Mesenchymal stem cell (in vitro differentiated cells and primary cell): ENCODE data around the gene PVR.

ENCODE experiments used
- DNase-seq: peaks from one replicate; pipeline ENCODE4 v3.0.0-alpha.2; 2013
- H2AFZ ChIP-seq: one replicate; pipeline ENCODE4 v1.6.1; 2013; ENCODE audit warnings: low read depth, mild to moderate bottlenecking, control low read depth, inconsistent platforms, low read length, moderate library complexity
- H2AK5ac ChIP-seq: 2 replicates; pipeline ENCODE4 v1.6.1; 2013; ENCODE audit warnings: low read length, moderate library complexity, mild to moderate bottlenecking, inconsistent platforms; ENCODE audit not compliant: severe bottlenecking
- H2BK120ac ChIP-seq: one replicate; pipeline ENCODE4 v1.6.1; 2013; ENCODE audit warnings: low read depth, mild to moderate bottlenecking, inconsistent platforms, low read length, moderate library complexity
- H2BK12ac ChIP-seq, 2 experiments: one replicate each; pipeline ENCODE4 v1.6.1; 2013; ENCODE audit warnings: inconsistent platforms in 2 of 2, low read length in 2 of 2, mild to moderate bottlenecking in 2 of 2, moderate library complexity in 2 of 2, control low read depth in 1 of 2
- H2BK15ac ChIP-seq: one replicate; pipeline ENCODE4 v1.6.1; 2013; ENCODE audit warnings: mild to moderate bottlenecking, low read depth, inconsistent platforms; ENCODE audit not compliant: poor library complexity, severe bottlenecking
- H2BK5ac ChIP-seq: 2 replicates; pipeline ENCODE4 v1.6.1; 2013; ENCODE audit warnings: low read depth, mild to moderate bottlenecking, low read length, control low read depth, inconsistent platforms; ENCODE audit not compliant: poor library complexity, severe bottlenecking
- H3K14ac ChIP-seq, 2 experiments: one replicate each; pipeline ENCODE4 v1.6.1; 2013; ENCODE audit warnings: inconsistent platforms in 2 of 2, low read length in 2 of 2, control low read depth in 1 of 2, mild to moderate bottlenecking in 1 of 2, moderate library complexity in 1 of 2
- H3K18ac ChIP-seq, 2 experiments: one replicate each; pipeline ENCODE4 v1.6.1; 2013; ENCODE audit warnings: inconsistent platforms in 2 of 2, low read length in 2 of 2, control low read depth in 1 of 2, low read depth in 1 of 2, mild to moderate bottlenecking in 1 of 2
- H3K23ac ChIP-seq, 2 experiments: one replicate each; pipeline ENCODE4 v1.6.1; 2013; ENCODE audit warnings: inconsistent platforms in 2 of 2, low read length in 2 of 2, mild to moderate bottlenecking in 2 of 2, moderate library complexity in 2 of 2, control low read depth in 1 of 2
- H3K27ac ChIP-seq: 2 replicates; pipeline ENCODE4 v1.5.1; 2013; ENCODE audit warnings: mild to moderate bottlenecking, moderate library complexity, low read length, control low read depth, inconsistent platforms; ENCODE audit not compliant: poor library complexity, severe bottlenecking
- H3K27me3 ChIP-seq, 2 experiments: 2 replicates each; pipeline versions ENCODE4 v1.6.1 to v1.7.0; 2013; ENCODE audit warnings: low read length in 2 of 2, mild to moderate bottlenecking in 2 of 2, moderate library complexity in 2 of 2, control low read depth in 1 of 2, inconsistent platforms in 1 of 2; ENCODE audit not compliant: control insufficient read depth in 1 of 2, insufficient read depth in 1 of 2
- H3K36me3 ChIP-seq, 2 experiments: 2 replicates each; pipeline versions ENCODE4 v1.6.1 to v1.7.0; 2013; ENCODE audit warnings: low read length in 2 of 2, control low read depth in 1 of 2, inconsistent platforms in 1 of 2, low read depth in 1 of 2, mild to moderate bottlenecking in 1 of 2; ENCODE audit not compliant: insufficient read depth in 2 of 2, control insufficient read depth in 1 of 2
- H3K4ac ChIP-seq, 2 experiments: one replicate each; pipeline ENCODE4 v1.6.1; 2013; ENCODE audit warnings: inconsistent platforms in 2 of 2, low read length in 2 of 2, mild to moderate bottlenecking in 2 of 2, moderate library complexity in 2 of 2, control low read depth in 1 of 2, low read depth in 1 of 2
- H3K4me1 ChIP-seq: 2 replicates; pipeline ENCODE4 v1.6.1; 2013; ENCODE audit warnings: low read depth, low read length, control low read depth; ENCODE audit not compliant: control insufficient read depth, insufficient read depth
- H3K4me2 ChIP-seq: 2 replicates; pipeline ENCODE4 v1.6.1; 2013; ENCODE audit warnings: low read length, mild to moderate bottlenecking, inconsistent platforms; ENCODE audit not compliant: poor library complexity, severe bottlenecking
- H3K4me3 ChIP-seq, 2 experiments: 2 replicates each; pipeline versions ENCODE4 v1.5.1 to v1.7.0; 2013; ENCODE audit warnings: low read length in 2 of 2, mild to moderate bottlenecking in 2 of 2, control low read depth in 1 of 2, low read depth in 1 of 2; ENCODE audit not compliant: insufficient read depth in 1 of 2
- H3K79me1 ChIP-seq: replicated peaks from 2 replicates; pipeline ENCODE4 v1.6.1; 2013; ENCODE audit warnings: mild to moderate bottlenecking, control low read depth, low read length, inconsistent platforms; ENCODE audit not compliant: poor library complexity, severe bottlenecking
- H3K9ac ChIP-seq: 2 replicates; pipeline ENCODE4 v1.7.0; 2013; ENCODE audit warnings: mild to moderate bottlenecking, low read length, moderate library complexity
- H3K9me3 ChIP-seq: 2 replicates; pipeline ENCODE4 v1.7.0; 2013; ENCODE audit warnings: mild to moderate bottlenecking, low read length; ENCODE audit not compliant: control insufficient read depth
- H4K8ac ChIP-seq: one replicate; pipeline ENCODE4 v1.6.1; 2013; ENCODE audit warnings: inconsistent platforms, mild to moderate bottlenecking, low read length, moderate library complexity
- H4K91ac ChIP-seq: one replicate; pipeline ENCODE4 v1.6.1; 2013; ENCODE audit warnings: mild to moderate bottlenecking, low read length, inconsistent platforms
- WGBS: methylation state at CpG from one replicate; pipeline ENCODE4 v1.1.7; 2013; ENCODE audit warnings: mixed read lengths; 5-methylcytosine and 5-hydroxymethylcytosine counted together

PVR gene

DNA sequence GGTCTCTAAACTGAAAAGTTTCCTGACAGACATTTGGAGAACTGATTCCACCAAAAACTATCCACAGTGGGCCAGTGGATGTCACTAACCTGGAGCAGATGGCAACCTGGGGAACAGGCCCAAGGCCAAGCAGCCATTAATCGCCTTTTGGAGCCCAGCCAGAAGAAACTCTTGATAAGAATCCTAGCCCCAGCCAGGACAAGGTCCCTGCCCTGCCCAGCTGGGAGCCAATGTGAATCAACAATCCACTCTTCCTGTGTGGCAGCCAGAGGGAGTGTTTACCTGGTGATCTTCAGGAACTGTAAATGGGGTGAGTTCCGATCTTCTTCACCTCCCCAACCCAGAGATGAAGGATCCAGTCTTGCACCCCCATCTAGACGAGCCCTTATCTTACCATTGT, 44.8 kb upstream of the PVR start:
- Histone ChIP-seq H2AFZ (no peak overlapping the region), H3K18ac (no peak overlapping the region), H3K23ac (no peak overlapping the region), H3K4me1 (peaks cover 3% of the 10 kb centered on the region), H2BK120ac (no peak overlapping the region), H2BK12ac (no peak overlapping the region), H3K9me3 (peaks cover 9% of the 10 kb centered on the region), H3K9ac (no peak overlapping the region), H3K14ac (no peak overlapping the region), H4K8ac (no peak overlapping the region), H3K27me3 (peaks cover 5 to 35% of the 10 kb centered on the region in 2 experiments), H4K91ac (no peak overlapping the region), H3K4ac (no peak overlapping the region), H2AK5ac (no peak overlapping the region), H2BK15ac (no peak overlapping the region), H3K27ac (no peak overlapping the region), H3K4me2 (no peak overlapping the region), H3K79me1 (no peaks in the 10 kb centered on the region), H3K4me3 (no peak overlapping the region), H3K36me3 (no peaks in the 10 kb centered on the region), H2BK5ac (no peak overlapping the region)
- no peak for DNase-seq
- WGBS, result 67% methylated on average over 3 of the region's 3 CpGs

DNA sequence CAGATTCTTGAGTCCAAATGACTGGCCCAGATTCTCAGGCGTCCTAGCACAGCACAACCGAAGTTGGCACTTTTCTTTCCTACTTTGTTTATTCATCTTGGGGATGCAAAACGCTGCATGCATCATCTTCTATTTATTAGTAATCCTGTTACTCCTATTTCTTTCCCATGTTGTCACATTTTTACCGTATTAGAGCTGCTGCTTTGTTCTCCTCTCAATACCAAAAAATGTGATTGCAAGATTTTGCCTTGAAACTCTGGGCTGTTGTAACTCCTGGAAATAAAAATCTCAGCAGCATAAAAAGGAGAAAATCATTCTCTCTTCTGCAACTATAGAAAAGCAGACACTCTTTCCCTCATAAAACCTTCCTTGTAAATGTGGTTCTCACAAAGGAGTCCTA, 43.2 kb upstream of the PVR start:
- 81% methylated on average over 4 of the region's 4 CpGs for WGBS
- peaks cover 5 to 31% of the 10 kb centered on the region in 2 experiments for H3K27me3 ChIP-seq

DNA sequence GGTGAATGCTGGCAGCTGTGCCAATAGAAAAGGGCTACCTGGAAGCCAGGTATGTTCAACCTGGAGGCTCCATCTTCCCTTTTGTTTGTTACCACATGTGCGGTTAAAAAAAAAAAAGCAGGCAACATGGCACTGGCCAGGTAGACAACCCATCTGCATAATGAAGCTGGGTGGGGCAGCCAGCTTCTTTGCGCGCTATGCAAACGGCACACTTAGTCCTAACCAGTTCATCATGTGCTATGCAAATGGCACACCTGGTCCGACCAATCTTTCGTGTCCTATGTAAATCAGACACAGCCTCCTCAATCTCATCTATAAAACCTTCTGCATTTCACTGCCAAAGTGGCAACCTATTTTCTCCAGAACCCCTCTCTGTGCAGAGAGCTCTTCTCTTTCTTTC, 41.6 kb upstream of the PVR start:
- peaks cover 9% of the 10 kb centered on the region for H3K9me3 ChIP-seq
- no peak overlapping the region for H3K4ac ChIP-seq
- no peak overlapping the region for H3K18ac ChIP-seq
- no peak overlapping the region for H3K23ac ChIP-seq
- peaks cover 3% of the 10 kb centered on the region for H3K4me1 ChIP-seq
- no peak overlapping the region for H4K8ac ChIP-seq
- H2AK5ac ChIP-seq, result no peak overlapping the region
- H2BK12ac ChIP-seq, result no peak overlapping the region
- no peak overlapping the region for H2BK5ac ChIP-seq
- 91% methylated on average over 6 of the region's 6 CpGs for WGBS
- no peak overlapping the region for H3K14ac ChIP-seq
- H2BK15ac ChIP-seq, result no peak overlapping the region
- peaks cover 5 to 23% of the 10 kb centered on the region in 2 experiments for H3K27me3 ChIP-seq
- H2BK120ac ChIP-seq, result no peak overlapping the region
- H3K4me2 ChIP-seq, result no peak overlapping the region
- H3K27ac ChIP-seq, result no peak overlapping the region
- H2AFZ ChIP-seq, result no peak overlapping the region
- no peak overlapping the region for H3K9ac ChIP-seq
- H3K36me3 ChIP-seq, result no peaks in the 10 kb centered on the region
- no peak overlapping the region for H3K4me3 ChIP-seq
- no peak overlapping the region for H4K91ac ChIP-seq
- no peak for DNase-seq
- H3K79me1 ChIP-seq, result no peaks in the 10 kb centered on the region

More for the DNA sequence above, 43.2 kb upstream of the PVR start:
- H3K4ac ChIP-seq, result no peak overlapping the region
- no peak overlapping the region for H3K23ac ChIP-seq
- no peak overlapping the region for H2BK15ac ChIP-seq
- peaks cover 3% of the 10 kb centered on the region for H3K4me1 ChIP-seq
- no peak for DNase-seq
- peaks cover 9% of the 10 kb centered on the region for H3K9me3 ChIP-seq
- no peak overlapping the region for H4K8ac ChIP-seq
- H3K18ac ChIP-seq, result no peak overlapping the region
- H2AK5ac ChIP-seq, result no peak overlapping the region
- no peaks in the 10 kb centered on the region for H3K36me3 ChIP-seq
- H3K27ac ChIP-seq, result no peak overlapping the region
- no peak overlapping the region for H3K4me3 ChIP-seq
- no peak overlapping the region for H2AFZ ChIP-seq
- H3K4me2 ChIP-seq, result no peak overlapping the region
- no peaks in the 10 kb centered on the region for H3K79me1 ChIP-seq
- H4K91ac ChIP-seq, result no peak overlapping the region
- no peak overlapping the region for H2BK12ac ChIP-seq
- H2BK120ac ChIP-seq, result no peak overlapping the region
- H3K14ac ChIP-seq, result no peak overlapping the region
- H3K9ac ChIP-seq, result no peak overlapping the region
- no peak overlapping the region for H2BK5ac ChIP-seq

DNA sequence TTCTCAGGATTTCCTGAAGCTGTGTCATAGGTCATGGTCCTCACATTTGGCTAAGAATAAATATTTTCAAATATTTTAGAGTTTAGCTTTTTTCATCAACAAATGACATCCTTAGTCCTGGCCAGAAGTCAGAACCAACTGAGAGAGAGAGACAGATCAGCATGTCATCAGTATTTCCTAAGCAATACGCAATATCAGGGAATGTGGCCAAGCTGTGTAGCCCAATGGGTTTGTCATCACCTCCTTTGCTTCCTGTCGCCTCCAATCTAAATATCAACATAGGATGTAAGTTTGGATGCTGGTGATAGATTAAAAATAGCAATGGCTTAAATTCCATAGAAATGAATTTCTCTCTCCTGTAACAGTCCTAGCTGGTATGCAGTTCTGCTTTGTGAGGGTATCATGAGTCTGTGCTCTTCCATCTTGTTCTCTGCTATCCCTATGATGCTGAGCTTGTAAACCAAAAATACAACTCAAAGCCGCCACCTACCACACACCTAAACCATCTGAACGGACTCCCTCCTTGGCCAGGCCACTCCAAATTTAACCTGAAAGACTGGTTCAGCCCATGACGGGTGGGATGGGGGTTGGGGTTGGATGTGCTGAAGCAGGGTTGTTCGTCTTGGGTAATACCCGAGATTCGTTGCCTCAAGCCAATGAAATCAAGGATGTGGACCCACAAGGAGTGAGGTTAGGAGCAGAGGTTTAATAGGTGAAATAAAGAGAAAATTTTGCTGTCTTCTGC, 40.3 kb upstream of the PVR start:
- WGBS, result 82% methylated on average over 6 of the region's 8 CpGs
- H2AK5ac ChIP-seq, result no peak overlapping the region
- DNase-seq, result peak; percentile 73

More for the DNA sequence above, 40.3 kb upstream of the PVR start:
- no peak overlapping the region for H3K9ac ChIP-seq
- H3K36me3 ChIP-seq, result no peaks in the 10 kb centered on the region
- no peak overlapping the region for H3K4me3 ChIP-seq
- H3K27me3 ChIP-seq, result peaks cover 5 to 14% of the 10 kb centered on the region in 2 experiments
- H2AFZ ChIP-seq, result no peak overlapping the region
- H2BK120ac ChIP-seq, result no peak overlapping the region
- H2BK5ac ChIP-seq, result no peak overlapping the region
- H3K9me3 ChIP-seq, result peaks cover 4% of the 10 kb centered on the region
- H3K79me1 ChIP-seq, result no peaks in the 10 kb centered on the region
- no peak overlapping the region for H3K4me2 ChIP-seq
- H3K14ac ChIP-seq, result no peak overlapping the region
- no peak overlapping the region for H3K18ac ChIP-seq
- no peak overlapping the region for H3K4ac ChIP-seq
- H3K23ac ChIP-seq, result no peak overlapping the region
- no peak overlapping the region for H2BK12ac ChIP-seq
- no peak overlapping the region for H3K27ac ChIP-seq
- H3K4me1 ChIP-seq, result peaks cover 3% of the 10 kb centered on the region
- no peak overlapping the region for H4K91ac ChIP-seq
- H4K8ac ChIP-seq, result peak overlapping the region; percentile 51
- no peak overlapping the region for H2BK15ac ChIP-seq
